Vagina (tissue), 2 donors: ENCODE data around the gene MAMDC2.

Experiments
- POLR2A ChIP-seq, 2 donors: fragments of 450-650 bp; IDR thresholded peaks; one replicate each; pipeline ENCODE4 v1.6.1; 2017; ENCODE audit warnings: antibody characterized with exemption in 2 of 2, mild to moderate bottlenecking in 2 of 2, moderate library complexity in 2 of 2
- TF ChIP-seq, protein P1 (sequence below), 3 experiments: fragments of 450-650 bp in 2 of 3; fragments of 200-600 bp in 1 of 3; sonication (generic) in 1 of 3; IDR thresholded peaks; one replicate each; pipeline ENCODE4 v1.5.1; 2017 to 2019; ENCODE audit warnings: antibody characterized with exemption in 3 of 3, mild to moderate bottlenecking in 2 of 3, moderate library complexity in 2 of 3

DNA sequence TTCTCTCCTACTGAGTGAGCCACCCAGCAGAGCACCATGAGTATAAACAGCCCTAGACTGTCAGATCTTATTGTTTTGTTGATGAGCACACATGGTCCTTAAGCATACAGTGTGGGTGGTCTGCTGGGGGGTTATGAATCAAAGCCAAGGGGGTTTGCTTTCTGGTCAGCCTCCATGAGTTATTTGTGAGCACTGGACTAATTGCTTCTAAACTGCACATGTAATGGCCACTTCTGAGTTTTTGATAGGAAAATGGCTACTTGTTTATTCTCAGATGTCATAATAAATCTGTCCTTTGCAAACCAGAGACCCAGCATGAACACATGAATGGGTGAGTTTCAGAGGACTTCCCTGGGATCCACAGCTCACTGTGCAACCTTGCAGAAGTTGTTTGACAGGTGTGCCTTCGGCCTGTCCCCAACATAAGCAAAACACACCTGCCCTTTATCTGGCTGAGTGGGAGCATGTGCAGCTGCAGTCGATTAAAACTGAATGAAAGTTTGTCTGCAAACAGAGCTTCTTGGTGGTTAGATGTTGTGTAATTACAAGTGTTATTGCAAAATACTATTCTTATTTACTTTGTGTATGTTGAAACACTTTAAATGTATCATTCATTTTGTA is 35.9 kb downstream of the MAMDC2 start:
- TF ChIP-seq, protein P1, sequence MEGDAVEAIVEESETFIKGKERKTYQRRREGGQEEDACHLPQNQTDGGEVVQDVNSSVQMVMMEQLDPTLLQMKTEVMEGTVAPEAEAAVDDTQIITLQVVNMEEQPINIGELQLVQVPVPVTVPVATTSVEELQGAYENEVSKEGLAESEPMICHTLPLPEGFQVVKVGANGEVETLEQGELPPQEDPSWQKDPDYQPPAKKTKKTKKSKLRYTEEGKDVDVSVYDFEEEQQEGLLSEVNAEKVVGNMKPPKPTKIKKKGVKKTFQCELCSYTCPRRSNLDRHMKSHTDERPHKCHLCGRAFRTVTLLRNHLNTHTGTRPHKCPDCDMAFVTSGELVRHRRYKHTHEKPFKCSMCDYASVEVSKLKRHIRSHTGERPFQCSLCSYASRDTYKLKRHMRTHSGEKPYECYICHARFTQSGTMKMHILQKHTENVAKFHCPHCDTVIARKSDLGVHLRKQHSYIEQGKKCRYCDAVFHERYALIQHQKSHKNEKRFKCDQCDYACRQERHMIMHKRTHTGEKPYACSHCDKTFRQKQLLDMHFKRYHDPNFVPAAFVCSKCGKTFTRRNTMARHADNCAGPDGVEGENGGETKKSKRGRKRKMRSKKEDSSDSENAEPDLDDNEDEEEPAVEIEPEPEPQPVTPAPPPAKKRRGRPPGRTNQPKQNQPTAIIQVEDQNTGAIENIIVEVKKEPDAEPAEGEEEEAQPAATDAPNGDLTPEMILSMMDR (IDR thresholded peaks at IDR 0.05): no peak
- no peak for TF ChIP-seq POLR2A (IDR thresholded peaks at IDR 0.05)
